ENCODE results near the gene TEX14.
"Not testable (repeated sequence)": the region's sequence is repeated elsewhere in the genome, so short reads cannot be mapped to it uniquely, and the experiment has no call there.

The TEX14 gene

DNA sequence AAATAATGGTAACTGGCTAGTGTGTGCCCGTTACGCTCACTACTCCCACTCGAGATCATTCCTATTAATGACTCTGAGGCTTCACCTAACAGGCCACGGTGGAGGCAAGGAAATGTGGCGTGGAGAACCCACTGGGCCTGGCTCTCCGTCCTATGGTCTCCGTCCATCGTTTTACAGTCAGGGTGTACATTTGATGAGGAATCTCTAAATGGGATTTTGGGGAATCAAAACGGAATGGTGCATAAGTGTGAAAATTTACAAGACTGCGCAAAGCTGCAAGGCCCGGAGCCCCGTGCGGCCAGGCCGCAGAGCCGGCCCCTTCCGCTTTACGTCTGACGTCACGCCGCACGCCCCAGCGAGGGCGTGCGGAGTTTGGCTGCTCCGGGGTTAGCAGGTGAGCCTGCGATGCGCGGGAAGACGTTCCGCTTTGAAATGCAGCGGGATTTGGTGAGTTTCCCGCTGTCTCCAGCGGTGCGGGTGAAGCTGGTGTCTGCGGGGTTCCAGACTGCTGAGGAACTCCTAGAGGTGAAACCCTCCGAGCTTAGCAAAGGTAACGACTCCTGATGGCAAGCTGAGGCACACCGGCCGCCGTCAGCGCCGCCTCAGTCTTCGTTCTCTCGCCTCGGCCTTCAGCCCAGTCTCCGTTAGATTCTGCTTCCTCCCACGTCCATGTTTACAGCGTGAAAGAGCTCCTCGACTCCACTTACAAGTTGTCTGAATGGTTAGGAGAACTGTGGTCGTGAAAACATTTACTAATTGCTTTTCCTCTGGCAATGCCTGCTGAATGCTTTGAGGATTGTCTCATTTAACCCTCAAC is 602 bp upstream of the TEX14 start, which contains the start of gene RAD51C:
TSS of gene RAD51C (plus strand) at position 364 of the 817 bp plus-strand sequence. CDS start at position 406, 42 bp downstream.
- peak; percentile 71 for DNase-seq (ENCODE audit: low read depth)

DNA sequence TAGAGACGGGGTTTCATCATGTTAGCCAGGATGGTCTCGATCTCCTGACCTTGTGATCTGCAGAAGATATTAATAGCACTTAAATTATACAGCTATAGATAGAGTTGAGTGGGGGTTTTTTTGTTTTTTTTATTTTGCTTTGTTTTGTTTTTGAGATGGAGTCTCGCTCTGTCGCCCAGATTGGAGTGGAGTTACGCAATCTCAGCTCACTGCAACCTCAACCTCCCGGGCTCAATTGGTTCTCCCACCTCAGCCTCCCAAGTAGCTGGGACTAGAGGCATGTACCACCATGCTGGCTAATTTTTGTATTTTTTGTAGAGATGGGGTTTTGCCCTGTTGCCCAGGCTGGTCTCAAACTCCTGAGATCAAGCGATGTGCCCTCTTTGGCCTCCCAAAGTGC is 1.8 kb downstream of the TEX14 start:
- not testable (repeated sequence) for DNase-seq (ENCODE audit: low read depth)

DNA sequence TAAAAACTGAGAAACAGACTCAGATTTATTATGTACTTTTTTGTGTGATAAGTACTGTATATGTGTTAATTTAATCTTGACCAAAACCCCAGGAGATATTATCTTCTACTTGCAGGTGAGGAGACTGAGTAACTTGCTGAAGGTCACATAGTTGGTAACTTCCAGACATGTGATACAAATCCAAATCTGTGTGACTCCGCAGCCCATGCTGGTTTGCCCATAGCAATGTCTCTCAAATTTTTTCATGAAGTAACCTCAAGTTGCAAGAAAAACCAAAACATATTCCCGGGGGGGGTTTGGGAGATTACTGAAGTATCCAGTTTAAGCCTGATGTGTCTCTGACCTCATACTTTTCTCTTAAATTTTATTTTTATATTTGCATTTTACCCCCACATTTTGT is 3.3 kb downstream of the TEX14 start:
- no peak for DNase-seq (ENCODE audit: low read depth)

DNA sequence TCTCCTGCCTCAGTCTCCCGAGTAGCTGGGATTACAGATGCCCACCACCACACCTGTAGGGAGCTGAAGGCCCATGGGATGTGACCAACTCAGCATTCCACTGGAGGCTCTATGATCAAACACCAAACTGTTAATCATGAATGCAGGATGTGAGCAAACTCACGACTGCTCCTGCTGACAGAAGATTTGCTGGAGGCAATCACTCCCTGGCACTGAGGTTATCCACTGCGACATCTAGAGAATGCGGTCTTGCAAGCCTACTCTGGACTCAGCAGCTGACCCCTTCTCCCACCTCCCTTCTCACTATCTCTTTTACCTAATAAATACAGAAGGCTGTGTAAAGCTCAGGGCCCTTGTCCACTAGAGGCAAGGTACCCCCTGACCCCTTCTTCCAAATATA is 4.9 kb downstream of the TEX14 start:
- DNase-seq (ENCODE audit: low read depth): no peak

DNA sequence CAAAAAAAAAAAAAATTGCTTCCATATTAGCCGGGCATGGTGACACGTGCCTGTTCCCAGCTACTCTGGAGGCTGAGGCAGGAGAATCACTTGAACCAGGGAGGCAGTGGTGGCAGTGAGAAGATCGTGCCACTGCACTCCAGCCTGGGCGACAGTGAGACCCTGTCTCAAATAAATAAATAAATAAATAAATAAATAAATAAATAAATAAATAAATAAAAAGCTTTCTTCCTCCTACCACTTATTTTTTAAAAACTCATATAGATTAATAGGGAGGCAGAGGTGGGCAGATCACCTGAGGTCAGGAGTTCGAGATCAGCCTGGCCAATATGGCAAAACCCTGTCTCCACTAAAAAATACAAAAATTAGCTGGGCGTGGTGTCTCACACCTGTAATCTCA is 7.4 kb downstream of the TEX14 start:
- DNase-seq (ENCODE audit: low read depth): not testable (repeated sequence)

DNA sequence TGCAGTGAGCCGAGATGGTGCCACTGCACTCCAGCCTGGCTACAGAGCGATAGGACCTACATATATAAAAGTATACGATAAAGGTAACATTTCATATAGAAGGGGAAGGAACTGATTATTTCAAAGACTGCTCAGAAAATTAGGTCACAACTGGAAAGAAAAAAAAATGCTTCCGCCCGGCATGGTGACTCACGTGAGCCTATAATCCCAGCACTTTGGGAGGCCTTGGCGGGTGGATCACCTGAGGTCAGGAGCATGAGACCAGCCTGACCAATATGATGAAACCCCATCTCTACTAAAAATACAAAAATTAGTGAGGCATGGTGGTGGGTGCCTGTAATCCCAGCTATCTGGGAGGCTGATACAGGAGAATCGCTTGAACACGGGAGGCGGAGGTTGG is 7.8 kb downstream of the TEX14 start:
- no peak for DNase-seq (ENCODE audit: low read depth)

DNA sequence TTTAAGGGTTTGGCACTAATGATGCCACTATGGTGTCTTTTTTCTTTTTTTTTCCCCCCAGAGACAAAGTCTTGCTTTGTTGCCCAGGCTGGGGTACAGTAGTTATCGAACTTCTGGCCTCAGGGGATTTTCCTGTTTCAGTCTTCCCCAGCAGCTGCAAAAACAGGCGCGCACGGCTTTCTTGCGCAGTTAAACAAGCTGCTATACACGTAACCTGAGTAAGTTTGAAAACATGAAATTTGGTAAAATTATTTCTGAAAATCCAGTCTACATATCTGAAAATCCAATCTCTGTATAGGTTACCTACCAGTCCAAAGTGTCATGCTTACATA is 11.8 kb downstream of the TEX14 start:
- DNase-seq (ENCODE audit: low read depth): no peak

DNA sequence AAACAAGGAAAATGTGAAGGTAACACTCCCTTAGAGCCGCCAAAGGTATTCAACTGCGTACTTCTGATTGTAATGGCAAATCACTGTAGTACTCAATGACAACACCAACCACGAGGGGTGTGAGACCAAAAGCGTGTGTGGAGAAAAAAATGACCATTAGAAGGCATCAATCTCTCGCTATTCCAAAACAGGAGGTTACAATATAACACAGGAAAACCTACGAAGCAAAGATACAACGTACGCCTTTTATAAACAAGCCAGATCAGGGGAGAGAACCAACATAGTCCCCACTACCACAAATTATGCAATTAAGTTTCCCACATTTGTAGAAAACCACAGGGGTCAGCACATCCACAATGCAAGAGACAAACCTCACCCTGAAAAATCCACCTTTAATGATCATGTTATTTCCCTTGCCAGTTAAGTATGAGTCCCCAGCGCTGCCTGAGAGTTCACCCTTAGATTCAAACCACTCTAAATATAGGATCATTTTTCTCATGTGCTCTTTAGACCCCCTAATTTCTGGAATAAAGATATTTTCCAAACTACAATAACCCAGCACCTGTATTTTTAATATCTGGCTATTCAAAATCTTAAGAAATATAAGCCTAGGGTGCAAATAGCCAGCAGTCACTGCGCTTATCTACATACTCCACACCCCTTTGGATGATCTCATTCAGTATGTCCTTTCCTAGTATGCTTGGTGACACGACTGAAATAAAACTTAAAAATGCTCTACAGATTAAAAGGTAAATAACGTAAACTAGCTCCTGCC is 12.4 kb downstream of the TEX14 start:
- DNase-seq (ENCODE audit: low read depth): no peak

DNA sequence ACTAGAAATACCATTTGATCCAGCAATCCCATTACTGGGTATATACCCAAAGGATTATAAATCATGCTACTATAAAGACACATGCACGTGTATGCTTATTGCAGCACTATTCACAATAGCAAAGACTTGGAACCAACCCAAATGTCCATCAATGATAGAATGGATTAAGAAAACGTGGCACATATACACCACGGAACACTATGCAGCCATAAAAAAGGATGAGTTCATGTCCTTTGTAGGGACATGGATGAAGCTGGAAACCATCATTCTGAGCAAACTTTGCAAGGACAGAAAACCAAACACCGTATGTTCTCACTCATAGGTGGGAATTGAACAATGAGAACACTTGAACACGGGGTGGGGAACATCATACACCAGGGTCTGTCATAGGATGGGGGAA is 13.6 kb downstream of the TEX14 start:
- DNase-seq (ENCODE audit: low read depth): not testable (repeated sequence)

DNA sequence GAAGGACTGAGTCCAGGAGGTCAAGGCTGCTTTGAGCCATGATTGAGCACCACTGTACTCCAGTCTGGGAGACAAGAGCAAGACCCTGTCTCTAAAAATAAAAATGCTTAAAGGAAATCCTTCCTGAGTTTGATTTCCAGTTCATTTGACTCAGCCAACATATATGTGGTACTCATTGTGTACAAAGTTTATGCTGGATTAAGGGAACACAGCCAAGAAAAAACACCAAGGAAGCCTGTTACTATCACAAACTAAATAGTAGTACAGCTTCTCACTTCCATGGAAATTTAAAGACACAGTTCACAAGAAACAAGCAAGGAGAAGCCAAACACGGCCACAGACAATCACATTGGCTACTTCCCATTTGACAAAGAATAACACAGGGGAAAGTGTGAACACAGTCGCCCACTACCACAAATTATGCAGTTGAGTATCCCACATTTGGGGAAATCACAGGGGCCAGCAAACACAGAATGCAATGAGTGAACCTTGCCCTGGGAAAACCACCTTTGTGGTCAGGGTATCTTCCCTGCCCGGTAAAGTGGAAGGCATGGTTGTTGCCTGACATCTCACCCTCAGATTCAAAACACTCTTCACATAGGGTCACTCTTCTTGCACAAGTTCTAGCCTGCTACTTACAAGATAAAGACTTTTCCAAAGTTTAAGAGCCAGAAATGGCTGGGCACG is 14.5 kb downstream of the TEX14 start:
- DNase-seq (ENCODE audit: low read depth): no peak

DNA sequence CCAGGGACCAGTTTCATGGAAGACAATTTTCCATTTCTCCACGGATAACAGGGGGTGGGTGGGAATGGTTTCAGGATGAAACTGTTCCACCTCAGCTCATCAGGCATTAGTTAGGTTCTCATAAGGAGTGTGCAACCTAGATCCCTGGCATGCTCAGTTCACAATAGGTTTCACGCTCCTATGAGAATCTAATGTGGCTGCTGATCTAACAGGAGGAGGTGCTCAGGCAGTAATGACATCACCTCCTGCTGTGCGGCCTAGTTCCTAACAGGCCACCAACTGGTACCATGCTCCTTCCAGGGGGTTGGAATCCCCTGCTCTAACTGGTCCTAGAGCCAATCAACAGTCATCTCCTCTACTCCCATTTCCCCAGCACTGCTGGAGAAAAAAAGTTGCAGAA is 19.9 kb downstream of the TEX14 start:
- no peak for DNase-seq (ENCODE audit: low read depth)

DNA sequence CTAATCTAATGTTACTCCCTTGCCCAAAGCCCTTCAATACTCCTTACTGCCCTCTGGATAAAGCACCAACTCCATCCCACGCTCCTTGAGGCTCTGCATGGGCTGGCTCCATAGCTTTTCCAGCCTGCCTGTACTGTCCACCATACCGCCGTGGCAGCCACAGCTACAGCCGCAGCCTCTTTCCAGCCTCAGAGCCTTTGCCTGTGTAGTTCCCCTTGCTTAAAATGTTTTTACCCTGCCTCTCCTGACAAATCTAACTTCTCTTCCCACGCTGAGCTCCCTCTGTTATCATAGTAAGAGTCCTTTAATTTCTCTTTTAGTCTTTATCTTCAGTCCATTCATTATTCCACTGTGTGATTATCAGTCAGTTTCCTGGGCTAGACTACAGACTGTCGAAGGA is 22.0 kb downstream of the TEX14 start:
- no peak for DNase-seq (ENCODE audit: low read depth)

DNA sequence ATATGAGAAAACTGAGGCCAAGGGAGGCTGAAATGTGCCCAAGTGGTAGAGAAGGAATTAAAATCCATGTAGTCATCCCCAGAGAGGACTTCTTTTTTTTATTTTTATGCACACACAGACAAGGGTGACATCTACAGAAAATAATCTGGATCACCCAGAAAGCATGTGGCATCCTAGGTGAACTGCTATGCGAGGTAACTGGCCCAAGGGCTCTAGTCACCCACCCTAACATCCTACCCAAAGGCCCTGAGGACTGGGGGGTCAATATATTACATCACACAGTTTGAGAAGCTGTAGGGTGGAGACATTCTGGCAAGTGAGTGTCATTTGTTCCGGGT is 23.3 kb downstream of the TEX14 start:
- no peak for DNase-seq (ENCODE audit: low read depth)

DNA sequence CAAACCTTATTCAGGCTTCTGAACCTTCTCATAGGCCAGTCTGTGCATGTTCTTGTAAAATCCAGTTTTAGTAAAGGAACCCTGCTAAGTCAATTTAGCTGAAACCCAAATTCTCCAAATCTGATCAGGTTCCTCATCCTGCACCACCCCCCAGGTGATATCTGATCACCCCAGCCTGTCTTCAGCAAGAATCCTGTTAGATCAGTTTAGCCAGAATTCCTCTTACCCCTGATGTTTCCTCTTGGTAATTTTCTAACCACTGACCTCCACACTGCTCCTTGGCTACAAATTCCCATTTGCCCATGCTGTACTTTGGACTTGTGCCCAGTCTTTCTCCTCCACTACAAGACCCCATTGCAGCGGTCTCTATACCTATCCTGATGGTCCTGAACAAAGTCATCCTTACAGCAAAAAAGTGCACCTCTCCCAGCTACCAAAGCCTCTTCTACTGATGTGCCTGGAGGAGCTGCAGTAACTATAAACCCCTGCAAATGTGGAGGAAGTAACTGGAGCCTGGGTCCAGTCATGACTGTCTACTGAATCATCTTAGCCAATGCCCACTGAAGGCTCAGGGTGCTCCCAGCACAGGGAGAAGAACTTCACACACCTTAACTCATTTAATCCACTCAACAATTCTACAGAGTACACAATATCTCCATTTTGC is 23.8 kb downstream of the TEX14 start:
- no peak for DNase-seq (ENCODE audit: low read depth)

DNA sequence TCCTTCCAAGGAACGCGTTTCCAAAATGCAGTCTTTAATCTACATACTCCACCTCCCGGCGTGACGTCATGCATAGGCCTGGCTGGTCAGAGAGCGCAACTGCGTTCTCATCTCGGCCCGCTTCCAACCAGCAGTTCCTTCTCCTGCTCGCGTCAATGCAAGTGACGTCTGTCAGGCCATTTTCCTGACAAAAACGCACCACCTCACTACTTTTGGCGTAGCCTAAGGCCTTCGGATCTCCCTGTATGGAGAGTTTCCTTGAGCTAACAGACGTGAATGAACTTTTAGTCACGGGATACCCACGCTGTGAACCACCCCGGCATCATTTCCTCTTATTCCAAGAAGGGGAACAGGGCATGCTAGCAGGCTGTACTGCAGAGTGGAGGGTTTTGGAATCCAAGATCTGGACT is 25.0 kb downstream of the TEX14 start:
- peak; percentile 7 for DNase-seq (ENCODE audit: low read depth)

DNA sequence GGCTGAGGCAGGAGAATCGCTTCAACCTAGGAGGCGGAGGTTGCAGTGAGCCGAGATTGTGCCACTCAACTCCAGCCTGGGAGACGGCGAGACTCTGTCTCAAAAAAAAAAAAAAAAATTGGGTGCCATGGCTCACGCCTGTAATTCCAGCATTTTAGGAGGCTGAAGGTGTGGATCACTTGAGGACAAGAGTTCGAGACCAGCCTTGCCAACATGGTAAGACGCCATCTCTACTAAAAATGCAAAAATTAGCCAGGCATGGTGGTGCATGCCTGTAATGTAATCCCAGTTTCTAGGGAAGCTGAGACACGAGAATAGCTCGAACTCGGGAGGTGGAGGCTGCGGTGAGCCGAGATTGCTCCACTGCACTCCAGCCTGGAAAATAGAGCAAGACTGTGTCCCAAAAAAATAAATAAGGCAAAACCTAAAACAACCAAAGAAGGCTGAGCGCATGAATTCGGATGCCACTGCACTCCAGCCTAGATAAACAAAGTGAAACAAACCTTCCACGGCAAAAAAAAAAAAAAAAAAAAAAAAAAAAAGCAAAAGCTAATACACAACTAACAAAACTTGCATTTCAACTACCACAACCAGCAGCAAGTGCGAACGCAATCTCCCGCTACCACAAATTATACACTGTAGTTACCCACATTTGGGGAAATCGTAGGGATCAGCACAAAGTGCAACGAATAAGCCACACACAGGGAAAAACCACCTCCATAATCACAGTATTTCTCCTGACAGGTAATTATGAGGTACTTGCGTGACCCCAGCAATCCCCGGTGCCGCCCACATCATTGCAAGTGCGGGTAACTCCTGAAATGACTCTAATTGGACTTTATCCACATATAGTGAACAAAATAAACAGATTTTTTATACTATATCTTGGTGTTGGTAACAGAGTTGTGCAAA is 25.6 kb downstream of the TEX14 start:
- DNase-seq (ENCODE audit: low read depth): no peak

DNA sequence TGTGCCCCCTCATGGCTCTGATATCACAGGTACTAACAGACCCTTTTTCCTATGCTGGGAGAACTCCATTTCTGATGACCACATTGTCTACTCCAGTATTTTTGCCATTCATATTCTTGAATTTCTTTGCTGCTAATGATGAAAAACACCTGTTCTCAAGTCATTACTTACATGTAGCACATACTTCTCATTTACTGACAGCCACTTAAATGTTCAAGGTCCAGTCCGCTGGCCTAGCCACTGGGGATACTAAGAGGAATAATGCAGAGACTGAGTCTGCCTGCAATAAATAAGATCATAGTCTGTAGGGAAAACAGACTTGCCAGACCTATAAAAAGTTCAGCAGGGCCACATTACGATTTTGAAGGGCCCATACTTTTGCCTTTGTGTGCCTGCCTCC is 27.5 kb downstream of the TEX14 start:
- no peak for DNase-seq (ENCODE audit: low read depth)

DNA sequence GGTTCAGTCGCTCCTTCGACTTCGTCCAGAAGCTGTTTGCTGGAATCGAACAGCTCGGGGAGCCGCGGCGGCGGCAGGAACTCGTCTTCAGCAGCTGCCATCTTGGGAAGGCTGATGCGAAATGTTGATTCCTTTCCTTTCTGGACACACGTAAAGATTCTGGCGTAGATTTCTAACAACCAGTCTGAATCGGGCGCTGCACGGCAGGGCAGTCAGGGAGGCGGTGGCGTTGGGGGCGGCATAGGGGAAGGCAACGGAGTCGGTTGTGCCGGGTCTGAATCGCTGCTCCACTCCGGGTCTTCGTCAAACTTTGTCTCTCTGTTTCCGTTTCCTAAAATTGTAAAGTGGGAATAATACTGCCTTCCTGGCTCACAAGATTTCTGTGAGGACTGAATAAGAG is 30.3 kb downstream of the TEX14 start:
- DNase-seq (ENCODE audit: low read depth): no peak

DNA sequence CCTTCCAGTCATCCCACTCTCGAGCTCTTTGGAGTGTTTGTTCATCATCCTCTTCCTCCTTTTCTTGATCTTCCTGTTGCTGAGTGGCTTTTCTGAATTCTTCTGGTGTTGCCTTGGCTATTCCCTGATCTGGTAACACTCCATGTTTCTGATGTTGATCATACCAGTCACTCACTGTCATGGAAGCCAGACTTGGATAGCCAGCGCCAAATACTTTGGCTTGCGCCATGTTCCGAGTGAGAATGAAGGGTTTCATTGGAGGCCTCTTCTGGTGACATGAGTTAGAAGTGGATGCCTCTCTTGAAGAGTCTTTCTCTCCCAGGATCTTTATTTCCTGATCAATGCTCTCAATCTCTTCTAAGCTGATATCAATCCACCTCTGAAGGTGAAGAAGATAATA is 31.2 kb downstream of the TEX14 start:
- no peak for DNase-seq (ENCODE audit: low read depth)

DNA sequence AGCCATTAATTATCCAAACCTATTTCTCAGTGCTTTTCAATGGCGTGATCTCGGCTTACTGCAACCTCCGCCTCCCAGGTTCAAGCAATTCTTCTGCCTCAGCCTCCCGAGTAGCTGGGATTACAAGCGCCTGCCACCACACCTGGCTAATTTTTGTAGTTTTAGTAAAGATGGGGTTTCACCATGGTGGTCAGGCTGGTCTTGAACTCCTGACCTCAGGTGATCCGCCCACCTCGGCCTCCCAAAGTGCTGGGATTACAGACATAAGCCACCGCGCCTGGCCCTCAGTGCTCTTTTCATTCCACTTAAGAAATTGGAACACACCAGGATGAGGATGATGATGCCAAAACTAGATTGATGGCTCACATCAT is 32.1 kb downstream of the TEX14 start:
- not testable (repeated sequence) for DNase-seq (ENCODE audit: low read depth)

Data from activated T-cell treated with anti-CD3 and anti-CD28 coated beads for 1 hour (primary cell).